OCI-LY3 (cell line): Measurements from ENCODE around the gene GRAP2.

Experiments used
- H2AFZ ChIP-seq: fragments of 200-600, 300-600 bp; shearing (Covaris generic); 2 replicates; pipeline ENCODE4 v1.6.0; 2014; ENCODE audit warnings: antibody characterized with exemption, low read depth, low read length
- H3K27ac ChIP-seq: fragments of 200-600, 300-600 bp; sonication (generic); 2 replicates; pipeline ENCODE4 v1.5.1; 2014; ENCODE audit warnings: mild to moderate bottlenecking, low read length, moderate library complexity, mixed read lengths
- H3K27me3 ChIP-seq: fragments of 200-600, 300-600 bp; sonication (generic); 2 replicates; pipeline ENCODE4 v1.6.1; 2014; ENCODE audit warnings: low read depth, low read length, mixed read lengths
- H3K36me3 ChIP-seq: fragments of 200-600, 300-600 bp; sonication (generic); replicated peaks from 2 replicates; pipeline ENCODE3; 2014; ENCODE audit warnings: low read depth, low read length, mixed read lengths
- H3K4me1 ChIP-seq: fragments of 300-600, 200-600 bp; sonication (generic); 2 replicates; pipeline ENCODE4 v1.6.1; 2014; ENCODE audit warnings: low read length, mixed read lengths
- H3K4me2 ChIP-seq: fragments of 200-600, 300-600 bp; sonication (generic); 2 replicates; pipeline ENCODE4 v1.6.1; 2014; ENCODE audit warnings: low read length, mixed read lengths
- H3K4me3 ChIP-seq: fragments of 300-600, 200-600 bp; sonication (generic); 2 replicates; pipeline ENCODE4 v1.5.1; 2014; ENCODE audit warnings: antibody characterized with exemption, mild to moderate bottlenecking, low read length, moderate library complexity
- H3K79me2 ChIP-seq: fragments of 300-600, 200-600 bp; shearing (Covaris generic); 2 replicates; pipeline ENCODE4 v1.6.1; 2014; ENCODE audit warnings: mild to moderate bottlenecking, low read length, mixed read lengths
- H3K9ac ChIP-seq: fragments of 300-600, 200-600 bp; shearing (Covaris generic); 2 replicates; pipeline ENCODE4 v1.6.0; 2014; ENCODE audit warnings: mild to moderate bottlenecking, low read length, moderate library complexity
- H3K9me3 ChIP-seq: fragments of 200-600, 300-600 bp; shearing (Covaris generic); 2 replicates; pipeline ENCODE4 v1.6.1; 2014; ENCODE audit warnings: low read length, mixed read lengths; ENCODE audit not compliant: insufficient read depth
- H4K20me1 ChIP-seq: fragments of 200-600, 300-600 bp; sonication (generic); 2 replicates; pipeline ENCODE4 v1.6.1; 2016; ENCODE audit warnings: low read length, mixed read lengths; ENCODE audit not compliant: insufficient read depth
- EZH2phosphoT487 ChIP-seq: fragments of 200-600 bp; shearing (Covaris generic); IDR thresholded peaks from 2 replicates; pipeline ENCODE4 v1.6.1; 2018; ENCODE audit warnings: antibody characterized with exemption, mixed run types, low read depth
- TF ChIP-seq, protein P1 (sequence below): fragments of 200-600, 300-600 bp; sonication (generic); IDR thresholded peaks from 2 replicates; pipeline ENCODE4 v1.5.1; 2014; ENCODE audit warnings: antibody characterized with exemption, low read length, low read depth

Gene GRAP2

DNA sequence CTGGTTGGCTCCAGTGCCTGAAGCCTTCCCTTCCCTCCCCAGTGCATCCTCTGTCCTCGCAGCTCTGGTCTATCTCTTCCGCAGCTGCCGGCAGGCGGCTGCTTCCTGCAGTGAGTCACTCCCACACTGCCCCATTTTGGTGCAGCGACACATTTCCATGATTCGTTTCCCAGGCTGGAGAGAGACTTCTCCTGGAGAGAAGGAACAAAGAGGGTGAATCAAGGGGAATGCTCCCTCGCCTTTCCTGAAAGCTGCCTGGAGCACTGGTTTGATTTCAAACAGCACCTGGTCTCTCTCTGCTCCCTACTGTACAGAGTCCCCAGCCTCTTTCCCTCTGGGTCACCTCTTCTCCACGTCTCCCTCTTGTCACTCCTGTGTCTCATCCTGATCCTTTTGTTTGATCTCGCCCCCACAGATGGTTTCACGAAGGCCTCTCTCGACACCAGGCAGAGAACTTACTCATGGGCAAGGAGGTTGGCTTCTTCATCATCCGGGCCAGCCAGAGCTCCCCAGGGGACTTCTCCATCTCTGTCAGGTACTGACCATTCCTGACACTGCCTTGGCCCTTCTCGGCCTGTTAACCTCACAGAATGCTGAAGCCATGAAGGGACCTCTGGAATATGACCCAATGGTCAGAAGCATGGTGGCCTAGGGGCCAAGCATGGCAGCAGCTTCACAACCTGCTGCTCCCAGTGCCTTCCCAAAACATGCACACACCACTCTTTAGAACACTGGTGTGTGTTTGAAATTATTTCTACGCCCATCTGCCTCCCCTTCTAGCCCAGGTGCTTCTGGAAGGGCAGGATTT, 59.0 kb downstream of the GRAP2 start, which contains the start of gene TMA7B:
TMA7B (plus strand) TSS at position 758 of the 808 bp plus-strand sequence. CDS start 3,978 bp downstream, outside the sequence.
- TF ChIP-seq EZH2phosphoT487, result no peak
- TF ChIP-seq, protein P1, sequence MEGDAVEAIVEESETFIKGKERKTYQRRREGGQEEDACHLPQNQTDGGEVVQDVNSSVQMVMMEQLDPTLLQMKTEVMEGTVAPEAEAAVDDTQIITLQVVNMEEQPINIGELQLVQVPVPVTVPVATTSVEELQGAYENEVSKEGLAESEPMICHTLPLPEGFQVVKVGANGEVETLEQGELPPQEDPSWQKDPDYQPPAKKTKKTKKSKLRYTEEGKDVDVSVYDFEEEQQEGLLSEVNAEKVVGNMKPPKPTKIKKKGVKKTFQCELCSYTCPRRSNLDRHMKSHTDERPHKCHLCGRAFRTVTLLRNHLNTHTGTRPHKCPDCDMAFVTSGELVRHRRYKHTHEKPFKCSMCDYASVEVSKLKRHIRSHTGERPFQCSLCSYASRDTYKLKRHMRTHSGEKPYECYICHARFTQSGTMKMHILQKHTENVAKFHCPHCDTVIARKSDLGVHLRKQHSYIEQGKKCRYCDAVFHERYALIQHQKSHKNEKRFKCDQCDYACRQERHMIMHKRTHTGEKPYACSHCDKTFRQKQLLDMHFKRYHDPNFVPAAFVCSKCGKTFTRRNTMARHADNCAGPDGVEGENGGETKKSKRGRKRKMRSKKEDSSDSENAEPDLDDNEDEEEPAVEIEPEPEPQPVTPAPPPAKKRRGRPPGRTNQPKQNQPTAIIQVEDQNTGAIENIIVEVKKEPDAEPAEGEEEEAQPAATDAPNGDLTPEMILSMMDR, result no peak
- Histone ChIP-seq H3K4me3 (no peak within 1 kb of the TSS), H3K9me3 (no peaks in the 10 kb centered on the region), H3K4me2 (peak within 1 kb of the TSS; percentile 44), H2AFZ (no peak within 1 kb of the TSS), H3K4me1 (peaks cover 21% of the 10 kb centered on the region), H3K79me2 (no peaks in the 10 kb centered on the region), H3K36me3 (no peaks in the 10 kb centered on the region), H3K27ac (no peak within 1 kb of the TSS), H4K20me1 (peaks cover 3% of the 10 kb centered on the region; the same call in 1 of the 2 replicates), H3K27me3 (peaks cover 70% of the 10 kb centered on the region), H3K9ac (no peak within 1 kb of the TSS)

DNA sequence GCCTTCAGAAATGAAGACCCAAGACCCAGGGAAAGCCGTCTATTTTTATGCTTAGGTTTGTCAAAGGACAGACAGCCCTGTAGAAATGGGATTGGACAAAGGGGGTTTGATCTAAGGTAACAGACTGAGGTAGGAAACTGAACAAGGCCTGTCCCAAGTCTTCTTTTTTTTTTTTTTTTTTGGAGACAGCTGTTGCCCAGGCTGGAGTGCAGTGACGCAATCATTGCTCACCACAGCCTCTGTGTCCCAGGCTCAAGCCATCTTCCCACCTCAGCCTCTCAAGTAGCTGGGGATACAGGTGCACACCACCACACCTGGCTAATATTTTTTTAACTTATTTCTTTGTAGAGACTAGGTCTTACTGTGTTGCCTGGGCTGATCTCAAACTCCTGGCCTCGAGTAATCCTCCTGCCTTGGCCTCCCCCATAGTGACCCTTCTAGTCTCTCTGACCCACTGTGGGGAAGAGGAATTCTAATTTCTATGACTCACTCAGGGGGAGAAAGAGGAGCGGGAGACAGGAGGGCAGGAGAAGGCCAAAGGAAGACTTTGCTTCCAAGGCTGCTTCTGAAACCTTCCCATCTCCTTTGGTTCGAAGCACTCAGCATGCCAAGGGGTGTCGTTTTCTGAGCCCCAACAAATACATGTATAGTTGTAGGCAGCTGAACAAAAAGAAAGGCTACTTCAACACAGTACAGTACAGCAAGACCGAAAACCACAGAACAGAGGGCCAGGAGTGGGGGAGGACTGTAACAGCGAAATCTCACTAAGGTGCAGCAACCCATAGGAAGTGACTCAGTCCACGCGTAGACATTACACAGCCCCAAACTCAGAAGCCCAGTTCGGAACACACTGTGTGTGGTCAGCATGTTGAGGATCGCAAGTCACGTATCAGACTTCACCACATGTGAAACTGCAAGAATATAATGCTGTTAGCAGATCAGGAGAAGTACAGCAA, 60.2 kb downstream of the GRAP2 start:
- Histone ChIP-seq H3K27me3 (peaks cover 73% of the 10 kb centered on the region), H3K9ac (no peak overlapping the region), H3K27ac (no peak overlapping the region), H2AFZ (0 out of 2 replicates have a peak overlapping the region, but pooled peaks have one; percentile 3), H4K20me1 (peaks cover 3% of the 10 kb centered on the region; the same call in 1 of the 2 replicates), H3K9me3 (no peaks in the 10 kb centered on the region), H3K4me3 (0 out of 2 replicates have a peak overlapping the region, but pooled peaks have one; percentile 4), H3K4me2 (peak overlapping the region; percentile 44), H3K79me2 (no peaks in the 10 kb centered on the region), H3K4me1 (peaks cover 21% of the 10 kb centered on the region), H3K36me3 (no peaks in the 10 kb centered on the region)
- TF ChIP-seq, protein P1, result no peak
- no peak for TF ChIP-seq EZH2phosphoT487

DNA sequence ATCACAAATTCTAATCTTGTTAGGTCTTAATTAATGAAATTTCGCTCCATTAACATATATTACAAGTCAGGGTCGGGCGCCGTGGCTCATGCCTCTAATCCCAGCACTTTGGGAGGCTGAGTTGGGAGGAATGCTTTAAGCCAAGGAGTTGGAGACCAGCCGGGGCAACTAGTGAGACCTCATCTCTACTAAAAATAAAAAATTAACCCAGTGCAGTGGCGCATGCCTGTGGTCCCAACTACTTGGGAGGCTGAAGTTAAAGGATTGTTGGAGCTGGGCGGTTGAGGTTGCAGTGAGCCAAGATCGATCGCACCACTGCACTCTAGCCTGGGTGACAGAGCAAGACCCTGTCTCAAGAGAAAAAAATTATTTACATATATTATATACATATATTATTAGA, 61.2 kb downstream of the GRAP2 start:
- Histone ChIP-seq H3K27ac (no peak overlapping the region), H3K9me3 (no peaks in the 10 kb centered on the region), H3K79me2 (no peaks in the 10 kb centered on the region), H3K27me3 (peaks cover 83% of the 10 kb centered on the region), H3K4me3 (no peak overlapping the region), H4K20me1 (peaks cover 2% of the 10 kb centered on the region; the same call in 1 of the 2 replicates), H3K36me3 (no peaks in the 10 kb centered on the region), H2AFZ (no peak overlapping the region), H3K9ac (no peak overlapping the region), H3K4me1 (peaks cover 16% of the 10 kb centered on the region), H3K4me2 (no peak overlapping the region)
- no peak for TF ChIP-seq EZH2phosphoT487
- TF ChIP-seq, protein P1, result no peak

- Histone ChIP-seq H4K20me1 (no peaks in the 10 kb centered on the region), H3K79me2 (no peaks in the 10 kb centered on the region), H3K27ac (no peak overlapping the region), H3K9me3 (no peaks in the 10 kb centered on the region), H3K4me3 (no peak overlapping the region), H3K4me2 (no peak overlapping the region), H3K36me3 (no peaks in the 10 kb centered on the region), H3K9ac (no peak overlapping the region), H3K27me3 (peaks cover 70% of the 10 kb centered on the region), H2AFZ (no peak overlapping the region), H3K4me1 (peaks cover 10% of the 10 kb centered on the region)
- no peak for TF ChIP-seq EZH2phosphoT487
- TF ChIP-seq, protein P1, result no peak
These were observed 64.9 kb downstream of the GRAP2 start for GRCh38 chr22:39965748-39966147.
